ENCODE results near the gene C16orf78.

Gene C16orf78

GRCh38 chr16:49353680-49354079 lies 19.9 kb upstream of the C16orf78 start:
- no peak for DNase-seq
- no peak overlapping the region for H3K4me2 ChIP-seq (ENCODE audit: low read length)
- no CpG with 5 or more reads among the region's 5 CpGs for WGBS (ENCODE audit: extremely low coverage, insufficient coverage, insufficient read length)

GRCh38 chr16:49354101-49354500 lies 19.5 kb upstream of the C16orf78 start:
- no peak overlapping the region for H3K18ac ChIP-seq (ENCODE audit: low read length)
- H2BK120ac ChIP-seq (ENCODE audit: insufficient read depth, low read length, poor library complexity): no peak overlapping the region
- no peak overlapping the region for H4K12ac ChIP-seq (ENCODE audit: low read depth, low read length)
- no peak overlapping the region for H3K4ac ChIP-seq (ENCODE audit: low read depth, low read length)
- H3K79me2 ChIP-seq (ENCODE audit: control insufficient read depth, insufficient read depth, low read length, poor library complexity): no peaks in the 10 kb centered on the region
- no peak overlapping the region for H2AFZ ChIP-seq (ENCODE audit: insufficient read depth, low read length, poor library complexity)
- H3K4me1 ChIP-seq (ENCODE audit: control insufficient read depth in 1 of 2, insufficient read depth in 2 of 2, low read length in 2 of 2): no peaks in the 10 kb centered on the region
- H4K8ac ChIP-seq (ENCODE audit: low read depth, low read length): no peak overlapping the region
- no peaks in the 10 kb centered on the region for H3K79me1 ChIP-seq (ENCODE audit: low read length)
- DNase-seq: no peak
- H3K4me3 ChIP-seq (ENCODE audit: low read depth, low read length): no peak overlapping the region
- no peak overlapping the region for H2AK5ac ChIP-seq (ENCODE audit: low read length)
- peaks cover 3% of the 10 kb centered on the region for H3K9me3 ChIP-seq (ENCODE audit: insufficient read depth, low read depth, low read length)
- no peak overlapping the region for H2BK12ac ChIP-seq (ENCODE audit: low read length)
- H3K27me3 ChIP-seq (ENCODE audit: insufficient read depth, low read length): no peaks in the 10 kb centered on the region
- no peak overlapping the region for H3K9ac ChIP-seq (ENCODE audit: low read length)
- no peak overlapping the region for H3K27ac ChIP-seq (ENCODE audit: low read depth, low read length)
- no peak overlapping the region for H3K14ac ChIP-seq (ENCODE audit: low read length)
- no CpG with 5 or more reads among the region's 6 CpGs for WGBS (ENCODE audit: extremely low coverage, insufficient coverage, insufficient read length)
- H2BK5ac ChIP-seq (ENCODE audit: low read depth, low read length, poor library complexity): no peak overlapping the region
- H4K91ac ChIP-seq (ENCODE audit: low read depth, low read length): no peak overlapping the region
- no peaks in the 10 kb centered on the region for H3K36me3 ChIP-seq (ENCODE audit: control insufficient read depth in 1 of 2, insufficient read depth in 2 of 2, low read length in 2 of 2)
- no peak overlapping the region for H3K4me2 ChIP-seq (ENCODE audit: low read length)
- H3K23ac ChIP-seq (ENCODE audit: low read length): no peak overlapping the region

More at GRCh38 chr16:49353680-49354079, 19.9 kb upstream of the C16orf78 start:
- no peak overlapping the region for H3K18ac ChIP-seq (ENCODE audit: low read length)
- H3K36me3 ChIP-seq (ENCODE audit: control insufficient read depth in 1 of 2, insufficient read depth in 2 of 2, low read length in 2 of 2): no peaks in the 10 kb centered on the region
- H3K79me1 ChIP-seq (ENCODE audit: low read length): no peaks in the 10 kb centered on the region
- H3K9ac ChIP-seq (ENCODE audit: low read length): no peak overlapping the region
- H2BK120ac ChIP-seq (ENCODE audit: insufficient read depth, low read length, poor library complexity): no peak overlapping the region
- no peak overlapping the region for H3K4me3 ChIP-seq (ENCODE audit: low read depth, low read length)
- no peak overlapping the region for H2AK5ac ChIP-seq (ENCODE audit: low read length)
- H3K14ac ChIP-seq (ENCODE audit: low read length): no peak overlapping the region
- H2BK12ac ChIP-seq (ENCODE audit: low read length): no peak overlapping the region
- no peaks in the 10 kb centered on the region for H3K79me2 ChIP-seq (ENCODE audit: control insufficient read depth, insufficient read depth, low read length, poor library complexity)
- no peak overlapping the region for H2BK5ac ChIP-seq (ENCODE audit: low read depth, low read length, poor library complexity)
- H3K4me1 ChIP-seq (ENCODE audit: control insufficient read depth in 1 of 2, insufficient read depth in 2 of 2, low read length in 2 of 2): no peaks in the 10 kb centered on the region
- no peak overlapping the region for H3K27ac ChIP-seq (ENCODE audit: low read depth, low read length)
- no peak overlapping the region for H3K4ac ChIP-seq (ENCODE audit: low read depth, low read length)
- no peak overlapping the region for H4K12ac ChIP-seq (ENCODE audit: low read depth, low read length)
- peaks cover 3% of the 10 kb centered on the region for H3K9me3 ChIP-seq (ENCODE audit: insufficient read depth, low read depth, low read length)
- H3K27me3 ChIP-seq (ENCODE audit: insufficient read depth, low read length): no peaks in the 10 kb centered on the region
- H4K91ac ChIP-seq (ENCODE audit: low read depth, low read length): no peak overlapping the region
- no peak overlapping the region for H3K23ac ChIP-seq (ENCODE audit: low read length)
- no peak overlapping the region for H2AFZ ChIP-seq (ENCODE audit: insufficient read depth, low read length, poor library complexity)
- H4K8ac ChIP-seq (ENCODE audit: low read depth, low read length): no peak overlapping the region

GRCh38 chr16:49354991-49355390 lies 18.6 kb upstream of the C16orf78 start:
- H3K4ac ChIP-seq (ENCODE audit: low read depth, low read length): no peak overlapping the region
- H3K9ac ChIP-seq (ENCODE audit: low read length): no peak overlapping the region
- H2AK5ac ChIP-seq (ENCODE audit: low read length): no peak overlapping the region
- no peak overlapping the region for H2BK12ac ChIP-seq (ENCODE audit: low read length)
- H2BK5ac ChIP-seq (ENCODE audit: low read depth, low read length, poor library complexity): no peak overlapping the region
- no peak for DNase-seq
- H3K4me1 ChIP-seq (ENCODE audit: control insufficient read depth in 1 of 2, insufficient read depth in 2 of 2, low read length in 2 of 2): no peaks in the 10 kb centered on the region
- H2AFZ ChIP-seq (ENCODE audit: insufficient read depth, low read length, poor library complexity): no peak overlapping the region
- no CpG with 5 or more reads among the region's 6 CpGs for WGBS (ENCODE audit: extremely low coverage, insufficient coverage, insufficient read length)
- no peak overlapping the region for H3K23ac ChIP-seq (ENCODE audit: low read length)
- H3K27me3 ChIP-seq (ENCODE audit: insufficient read depth, low read length): no peaks in the 10 kb centered on the region
- H3K14ac ChIP-seq (ENCODE audit: low read length): no peak overlapping the region
- no peaks in the 10 kb centered on the region for H3K36me3 ChIP-seq (ENCODE audit: control insufficient read depth in 1 of 2, insufficient read depth in 2 of 2, low read length in 2 of 2)
- H3K27ac ChIP-seq (ENCODE audit: low read depth, low read length): no peak overlapping the region
- no peak overlapping the region for H2BK120ac ChIP-seq (ENCODE audit: insufficient read depth, low read length, poor library complexity)
- H4K8ac ChIP-seq (ENCODE audit: low read depth, low read length): no peak overlapping the region
- no peaks in the 10 kb centered on the region for H3K79me2 ChIP-seq (ENCODE audit: control insufficient read depth, insufficient read depth, low read length, poor library complexity)
- no peak overlapping the region for H3K4me3 ChIP-seq (ENCODE audit: low read depth, low read length)
- H4K91ac ChIP-seq (ENCODE audit: low read depth, low read length): no peak overlapping the region
- no peak overlapping the region for H3K18ac ChIP-seq (ENCODE audit: low read length)
- no peak overlapping the region for H4K12ac ChIP-seq (ENCODE audit: low read depth, low read length)
- H3K4me2 ChIP-seq (ENCODE audit: low read length): no peak overlapping the region
- H3K9me3 ChIP-seq (ENCODE audit: insufficient read depth, low read depth, low read length): peaks cover 3% of the 10 kb centered on the region
- H3K79me1 ChIP-seq (ENCODE audit: low read length): no peaks in the 10 kb centered on the region

GRCh38 chr16:49355933-49356665 lies 17.5 kb upstream of the C16orf78 start:
- Histone ChIP-seq H2AFZ (ENCODE audit: insufficient read depth, low read length, poor library complexity) (no peak overlapping the region), H3K79me2 (ENCODE audit: control insufficient read depth, insufficient read depth, low read length, poor library complexity) (no peaks in the 10 kb centered on the region), H3K4me2 (ENCODE audit: low read length) (no peak overlapping the region), H3K36me3 (ENCODE audit: control insufficient read depth in 1 of 2, insufficient read depth in 2 of 2, low read length in 2 of 2) (no peaks in the 10 kb centered on the region), H2AK5ac (ENCODE audit: low read length) (no peak overlapping the region), H2BK5ac (ENCODE audit: low read depth, low read length, poor library complexity) (no peak overlapping the region), H3K18ac (ENCODE audit: low read length) (no peak overlapping the region), H3K4me1 (ENCODE audit: control insufficient read depth in 1 of 2, insufficient read depth in 2 of 2, low read length in 2 of 2) (no peaks in the 10 kb centered on the region), H3K4ac (ENCODE audit: low read depth, low read length) (no peak overlapping the region), H4K12ac (ENCODE audit: low read depth, low read length) (no peak overlapping the region), H4K91ac (ENCODE audit: low read depth, low read length) (no peak overlapping the region), H3K9me3 (ENCODE audit: insufficient read depth, low read depth, low read length) (no peaks in the 10 kb centered on the region), H3K27me3 (ENCODE audit: insufficient read depth, low read length) (no peaks in the 10 kb centered on the region), H2BK12ac (ENCODE audit: low read length) (no peak overlapping the region), H3K79me1 (ENCODE audit: low read length) (no peaks in the 10 kb centered on the region), H2BK120ac (ENCODE audit: insufficient read depth, low read length, poor library complexity) (no peak overlapping the region), H3K14ac (ENCODE audit: low read length) (no peak overlapping the region), H3K4me3 (ENCODE audit: low read depth, low read length) (no peak overlapping the region), H3K27ac (ENCODE audit: low read depth, low read length) (no peak overlapping the region), H4K8ac (ENCODE audit: low read depth, low read length) (no peak overlapping the region), H3K23ac (ENCODE audit: low read length) (no peak overlapping the region), H3K9ac (ENCODE audit: low read length) (no peak overlapping the region)
- WGBS (ENCODE audit: extremely low coverage, insufficient coverage, insufficient read length): no CpG with 5 or more reads among the region's 6 CpGs
- no peak for DNase-seq
